Neural progenitor cell (in vitro differentiated cells): ENCODE measurements around the gene PNMT. TPM values are rescaled to one million over a fixed set of nuclear protein-coding genes. Genes with fewer than 3 reads are reported as not detected.

ENCODE experiments used
- DNase-seq: peaks from one replicate; pipeline ENCODE4 v3.0.0-alpha.2; 2016; ENCODE audit warnings: low spot score
- H2AFZ ChIP-seq: fragments of 200-600 bp; sonication (generic); replicated peaks from 2 replicates; pipeline ENCODE4 v1.6.1; 2016; ENCODE audit warnings: antibody characterized with exemption
- H3F3A ChIP-seq: fragments of 200-600 bp; sonication (generic); 2 replicates; pipeline ENCODE4 v1.6.1; 2016; ENCODE audit warnings: antibody characterized with exemption, low read depth
- H3K27ac ChIP-seq: fragments of 200-600 bp; sonication (generic); 2 replicates; pipeline ENCODE4 v1.5.1; 2016; ENCODE audit warnings: mild to moderate bottlenecking
- H3K27me3 ChIP-seq: fragments of 200-600 bp; sonication (generic); 2 replicates; pipeline ENCODE4 v1.6.1; 2016; ENCODE audit warnings: mild to moderate bottlenecking, moderate library complexity
- H3K36me3 ChIP-seq: fragments of 200-600 bp; sonication (generic); 2 replicates; pipeline ENCODE4 v1.5.1; 2016
- H3K4me1 ChIP-seq: fragments of 200-600 bp; sonication (generic); 2 replicates; pipeline ENCODE4 v1.6.1; 2016; ENCODE audit warnings: mixed run types
- H3K4me2 ChIP-seq: fragments of 200-600 bp; sonication (generic); 2 replicates; pipeline ENCODE4 v1.6.1; 2016
- H3K4me3 ChIP-seq: fragments of 200-600 bp; sonication (generic); 2 replicates; pipeline ENCODE4 v1.5.1; 2016
- H3K79me2 ChIP-seq: fragments of 200-600 bp; sonication (generic); 2 replicates; pipeline ENCODE4 v1.6.1; 2016; ENCODE audit warnings: low read depth
- H3K9ac ChIP-seq: fragments of 200-600 bp; sonication (generic); 2 replicates; pipeline ENCODE4 v1.6.1; 2016
- H3K9me3 ChIP-seq: fragments of 200-600 bp; sonication (generic); 2 replicates; pipeline ENCODE4 v1.5.1; 2016; ENCODE audit warnings: low read depth
- H4K20me1 ChIP-seq: fragments of 200-600 bp; sonication (generic); 2 replicates; pipeline ENCODE4 v1.6.1; 2016; ENCODE audit warnings: low read depth
- H3K27ac Mint-ChIP-seq: 3 replicates; pipeline ENCODE4 v1.8.0; 2021; ENCODE audit warnings: mixed read lengths
- H3K27me3 Mint-ChIP-seq: 2 replicates; pipeline ENCODE4 v1.8.0; 2022; ENCODE audit warnings: low read depth, mild to moderate bottlenecking, inconsistent platforms, moderate library complexity, mixed read lengths; ENCODE audit not compliant: insufficient read depth
- H3K36me3 Mint-ChIP-seq: 3 replicates; pipeline ENCODE4 v1.8.0; 2021; ENCODE audit warnings: mixed read lengths
- H3K4me1 Mint-ChIP-seq: 3 replicates; pipeline ENCODE4 v1.8.0; 2021; ENCODE audit warnings: mixed read lengths
- H3K4me3 Mint-ChIP-seq: 3 replicates; pipeline ENCODE4 v1.8.0; 2021; ENCODE audit warnings: mild to moderate bottlenecking, moderate library complexity, mixed read lengths
- H3K9me3 Mint-ChIP-seq: 3 replicates; pipeline ENCODE4 v1.8.0; 2020; ENCODE audit warnings: mixed read lengths
- CTCF ChIP-seq: fragments of 200-600 bp; sonication (generic); IDR thresholded peaks from 2 replicates; pipeline ENCODE4 v1.5.1; 2017; ENCODE audit warnings: antibody characterized with exemption, mild to moderate bottlenecking
- EZH2 ChIP-seq: fragments of 200-600 bp; sonication (generic); IDR thresholded peaks from 2 replicates; pipeline ENCODE4 v1.6.1; 2017; ENCODE audit warnings: antibody characterized with exemption, mild to moderate bottlenecking, moderate library complexity
- EZH2phosphoT487 ChIP-seq: fragments of 200-600 bp; sonication (generic); IDR thresholded peaks from 2 replicates; pipeline ENCODE4 v1.6.1; 2017; ENCODE audit warnings: antibody characterized with exemption
- total RNA-seq: library from RNA; depleted of rRNA; stranded (reverse); fragments of >200 nt; gene quantifications from 2 replicates; pipeline ENCODE4 v1.2.3, GENCODE V29; 2015; ENCODE audit warnings: low replicate concordance

The PNMT gene
- total RNA-seq, 1 donor from 2014 or later, result not detected

GRCh38 chr17:39677072-39677471 lies 8.8 kb downstream of the PNMT start:
- TF ChIP-seq EZH2phosphoT487 (no peak), EZH2 (no peak), CTCF (no peak)
- Histone ChIP-seq H3K27me3 (no peaks in the 10 kb centered on the region), H3F3A (no peaks in the 10 kb centered on the region), H3K36me3 (no peaks in the 10 kb centered on the region), H3K4me3 (no peak overlapping the region), H3K9ac (no peak overlapping the region), H3K79me2 (no peaks in the 10 kb centered on the region), H3K9me3 (no peaks in the 10 kb centered on the region), H3K27ac (no peak overlapping the region), H3K4me2 (no peak overlapping the region), H2AFZ (no peak overlapping the region), H4K20me1 (no peaks in the 10 kb centered on the region), H3K4me1 (no peaks in the 10 kb centered on the region)
- Mint-ChIP-seq H3K4me3 (no peak overlapping the region), H3K27me3 (peaks cover 8% of the 10 kb centered on the region), H3K9me3 (no peaks in the 10 kb centered on the region), H3K27ac (no peak overlapping the region), H3K4me1 (peaks cover 2% of the 10 kb centered on the region), H3K36me3 (no peaks in the 10 kb centered on the region)
- no peak for DNase-seq

DNA sequence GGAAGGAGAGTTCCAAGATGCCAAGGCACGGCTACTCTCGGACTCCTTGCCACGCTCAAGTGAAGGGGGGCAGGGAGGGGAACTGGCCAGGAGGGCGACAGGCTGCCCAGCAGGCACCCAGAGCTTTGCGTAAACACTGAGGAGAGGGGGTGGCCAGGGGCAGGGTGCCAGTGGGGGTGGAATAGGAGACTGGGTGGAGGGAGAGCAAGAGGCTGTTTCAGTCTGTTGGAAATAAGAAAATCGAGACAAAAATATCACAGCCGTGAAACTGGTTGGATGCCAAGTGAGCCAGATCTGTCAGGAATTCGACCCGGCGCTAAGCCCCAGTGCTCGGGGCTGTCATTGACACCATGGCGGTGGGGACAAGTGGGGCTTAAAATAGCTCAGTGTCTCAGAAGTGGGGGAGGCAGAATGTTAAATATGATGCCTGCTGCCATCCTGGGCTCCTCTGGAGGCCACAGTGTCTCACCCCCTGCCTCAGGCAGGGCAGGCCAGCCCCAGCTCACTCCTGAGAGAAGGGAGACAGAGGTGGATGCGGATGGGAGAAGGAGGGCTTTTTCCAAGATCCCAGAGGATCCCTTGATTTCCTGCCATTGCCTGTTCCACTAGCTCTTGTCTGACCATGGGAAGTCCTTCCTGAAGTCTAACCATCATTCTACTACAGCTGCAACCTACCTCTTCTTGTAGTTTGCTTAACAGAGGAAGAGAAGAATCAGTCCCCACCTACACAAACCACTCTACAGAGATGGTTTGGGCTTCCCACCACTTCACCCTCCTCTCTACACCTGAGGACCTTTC lies 9.5 kb downstream of the PNMT start:
- no peak overlapping the region for H3K27ac Mint-ChIP-seq
- no peaks in the 10 kb centered on the region for H3K27me3 ChIP-seq
- no peaks in the 10 kb centered on the region for H3K36me3 Mint-ChIP-seq
- H3K4me1 Mint-ChIP-seq, result peaks cover 2% of the 10 kb centered on the region
- DNase-seq, result no peak
- H2AFZ ChIP-seq, result no peak overlapping the region
- H3K79me2 ChIP-seq, result no peaks in the 10 kb centered on the region
- peaks cover 4% of the 10 kb centered on the region for H3K27me3 Mint-ChIP-seq
- H3K4me3 ChIP-seq, result no peak overlapping the region
- no peak overlapping the region for H3K9ac ChIP-seq
- no peaks in the 10 kb centered on the region for H3K9me3 Mint-ChIP-seq
- no peaks in the 10 kb centered on the region for H3F3A ChIP-seq
- no peaks in the 10 kb centered on the region for H4K20me1 ChIP-seq
- no peak overlapping the region for H3K4me2 ChIP-seq
- H3K4me1 ChIP-seq, result no peaks in the 10 kb centered on the region
- no peak overlapping the region for H3K4me3 Mint-ChIP-seq
- TF ChIP-seq EZH2, result no peak
- no peak for TF ChIP-seq EZH2phosphoT487
- TF ChIP-seq CTCF, result no peak
- no peaks in the 10 kb centered on the region for H3K36me3 ChIP-seq
- no peak overlapping the region for H3K27ac ChIP-seq
- no peaks in the 10 kb centered on the region for H3K9me3 ChIP-seq

GRCh38 chr17:39678340-39679116 lies 10.3 kb downstream of the PNMT start:
- H3K4me1 Mint-ChIP-seq, result peaks cover 2% of the 10 kb centered on the region
- H3K27me3 Mint-ChIP-seq, result peaks cover 2% of the 10 kb centered on the region
- no peak overlapping the region for H2AFZ ChIP-seq
- no peak overlapping the region for H3K27ac ChIP-seq
- no peak overlapping the region for H3K4me2 ChIP-seq
- no peak overlapping the region for H3K9ac ChIP-seq
- no peaks in the 10 kb centered on the region for H3K36me3 ChIP-seq
- H3K27me3 ChIP-seq, result no peaks in the 10 kb centered on the region
- H4K20me1 ChIP-seq, result no peaks in the 10 kb centered on the region
- H3K79me2 ChIP-seq, result no peaks in the 10 kb centered on the region
- no peaks in the 10 kb centered on the region for H3K9me3 Mint-ChIP-seq
- H3K4me3 ChIP-seq, result no peak overlapping the region
- H3F3A ChIP-seq, result no peaks in the 10 kb centered on the region
- H3K27ac Mint-ChIP-seq, result no peak overlapping the region
- TF ChIP-seq CTCF, result peak; percentile 5
- TF ChIP-seq EZH2, result no peak
- no peaks in the 10 kb centered on the region for H3K36me3 Mint-ChIP-seq
- no peak for DNase-seq
- no peaks in the 10 kb centered on the region for H3K9me3 ChIP-seq
- H3K4me3 Mint-ChIP-seq, result no peak overlapping the region
- H3K4me1 ChIP-seq, result no peaks in the 10 kb centered on the region
